HepG2 (cell line): ENCODE results near the gene CYB5A. TPM values are rescaled to one million over a fixed set of nuclear protein-coding genes. Genes with fewer than 3 reads are reported as not detected.

Experiments
- CENPT ChIP-seq: sonication (generic); formaldehyde crosslinking; IDR thresholded peaks from 2 replicates; pipeline ENCODE4 v1.8.0; 2022; ENCODE audit warnings: low read depth, mild to moderate bottlenecking, moderate library complexity, missing genetic modification reagents
- ELF3 ChIP-seq: IDR thresholded peaks from 2 replicates; pipeline ENCODE4 v1.6.1; 2016; ENCODE audit warnings: missing genetic modification reagents, missing compliant biosample characterization
- FOXK1 ChIP-seq: sonication (generic); formaldehyde crosslinking; IDR thresholded peaks from 2 replicates; pipeline ENCODE4 v1.4.0; 2020; ENCODE audit warnings: low read depth, missing genetic modification reagents, borderline replicate concordance
- FOXK2 ChIP-seq: fragments of 450-650 bp; IDR thresholded peaks from 2 replicates; pipeline ENCODE4 v1.6.1; 2016
- KDM2A ChIP-seq: sonication (generic); formaldehyde crosslinking; IDR thresholded peaks from 2 replicates; pipeline ENCODE4 v1.4.0; 2020; ENCODE audit warnings: low read depth, missing genetic modification reagents, borderline replicate concordance
- MTA1 ChIP-seq: sonication (generic); formaldehyde crosslinking; IDR thresholded peaks from 2 replicates; pipeline ENCODE4 v1.4.0; 2020; ENCODE audit warnings: missing genetic modification reagents, mild to moderate bottlenecking, borderline replicate concordance
- NFE2L1 ChIP-seq: sonication (generic); formaldehyde crosslinking; IDR thresholded peaks from 2 replicates; pipeline ENCODE4 v1.4.0; 2020; ENCODE audit warnings: missing genetic modification reagents, mild to moderate bottlenecking, borderline replicate concordance
- PHF21A ChIP-seq: sonication (generic); formaldehyde crosslinking; IDR thresholded peaks from 2 replicates; pipeline ENCODE4 v1.5.0; 2020; ENCODE audit warnings: mild to moderate bottlenecking, missing genetic modification reagents
- RAD21 ChIP-seq: fragments of 450-650 bp; formaldehyde crosslinking; IDR thresholded peaks from 2 replicates; pipeline ENCODE4 v1.5.0; 2020; ENCODE audit warnings: mild to moderate bottlenecking
- RARA ChIP-seq: IDR thresholded peaks from 2 replicates; pipeline ENCODE4 v1.6.1; 2016; ENCODE audit warnings: missing genetic modification reagents, missing compliant biosample characterization
- SKI ChIP-seq: fragments of 450-650 bp; IDR thresholded peaks from one replicate; pipeline ENCODE4 v1.6.1; 2018; ENCODE audit warnings: mild to moderate bottlenecking; ENCODE audit not compliant: partially characterized antibody
- SOX5 ChIP-seq: IDR thresholded peaks from 2 replicates; pipeline ENCODE4 v1.6.1; 2016; ENCODE audit warnings: borderline replicate concordance
- SP140L ChIP-seq: sonication (generic); formaldehyde crosslinking; IDR thresholded peaks from 2 replicates; pipeline ENCODE4 v1.4.0; 2020; ENCODE audit warnings: missing genetic modification reagents, borderline replicate concordance
- TAF1 ChIP-seq: sonication (generic); formaldehyde crosslinking; IDR thresholded peaks from 2 replicates; pipeline ENCODE4 v1.4.0; 2020; ENCODE audit warnings: missing genetic modification reagents
- WIZ ChIP-seq: sonication (generic); formaldehyde crosslinking; IDR thresholded peaks from 2 replicates; pipeline ENCODE4 v1.5.1; 2020; ENCODE audit warnings: mild to moderate bottlenecking, missing genetic modification reagents
- ZFP41 ChIP-seq: sonication (generic); formaldehyde crosslinking; IDR thresholded peaks from 2 replicates; pipeline ENCODE4 v1.4.0; 2020; ENCODE audit warnings: mild to moderate bottlenecking, missing genetic modification reagents, borderline replicate concordance
- ZNF10 ChIP-seq: sonication (generic); formaldehyde crosslinking; IDR thresholded peaks from 2 replicates; pipeline ENCODE4 v1.4.0; 2020; ENCODE audit warnings: mild to moderate bottlenecking, low read depth, missing genetic modification reagents, borderline replicate concordance
- ZNF143 ChIP-seq: sonication (generic); formaldehyde crosslinking; IDR thresholded peaks from 2 replicates; pipeline ENCODE4 v1.4.0; 2020; ENCODE audit warnings: missing genetic modification reagents
- ZNF224 ChIP-seq: sonication (generic); formaldehyde crosslinking; IDR thresholded peaks from 2 replicates; pipeline ENCODE4 v1.5.0; 2020; ENCODE audit warnings: mild to moderate bottlenecking, missing genetic modification reagents
- ZNF24 ChIP-seq: fragments of 450-650 bp; IDR thresholded peaks from 2 replicates; pipeline ENCODE4 v1.6.1; 2017; ENCODE audit warnings: antibody characterized with exemption, mild to moderate bottlenecking
- ZNF530 ChIP-seq: sonication (generic); formaldehyde crosslinking; IDR thresholded peaks from 2 replicates; pipeline ENCODE4 v1.5.0; 2020; ENCODE audit warnings: low read depth, mild to moderate bottlenecking, missing genetic modification reagents
- ZNF75D ChIP-seq: sonication (generic); formaldehyde crosslinking; IDR thresholded peaks from 2 replicates; pipeline ENCODE4 v1.8.1; 2023; ENCODE audit warnings: missing genetic modification reagents, mild to moderate bottlenecking, borderline replicate concordance
- polyA plus RNA-seq, 8 experiments: library from polyadenylated mRNA; depleted of rRNA in 3 of 8; stranded (reverse) in 7 of 8; unstranded in 1 of 8; fragments of >200 nt; fragmentation: Illumina TruSeq in 4 of 8; extraction: Trizol in 4 of 8; gene quantifications; 2 replicates each; pipeline versions ENCODE4 v1.2.1 to v1.2.3, GENCODE V29; 2011 to 2016; ENCODE audit warnings: low read depth in 4 of 8, missing spikeins in 1 of 8, mixed read lengths in 1 of 8; ENCODE audit not compliant: insufficient read depth in 1 of 8
- total RNA-seq, 5 experiments: library from RNA; depleted of rRNA; stranded (reverse); fragments of >200 nt; fragmentation: Illumina TruSeq; extraction: Trizol; gene quantifications; 2 replicates each; pipeline ENCODE4 v1.2.3, GENCODE V29; 2016; ENCODE audit warnings: low read depth in 1 of 5
- TF ChIP-seq, protein P1 (sequence below): sonication (generic); formaldehyde crosslinking; IDR thresholded peaks from 2 replicates; pipeline ENCODE4 v1.4.0; 2020; ENCODE audit warnings: missing genetic modification reagents, borderline replicate concordance
- TF ChIP-seq, protein P2 (sequence below): sonication (generic); formaldehyde crosslinking; IDR thresholded peaks from 2 replicates; pipeline ENCODE4 v1.5.1; 2020; ENCODE audit warnings: mild to moderate bottlenecking, missing genetic modification reagents, moderate library complexity
- TF ChIP-seq, protein P3 (sequence below): IDR thresholded peaks from 2 replicates; pipeline ENCODE4 v1.6.1; 2016; ENCODE audit warnings: low read depth, control low read depth

CYB5A gene
- total and polyA plus RNA-seq, 2 of the 13 experiments (the other 11 are each of a cell fraction or from before 2014, with no cell fraction given) = 215 to 356 TPM

DNA sequence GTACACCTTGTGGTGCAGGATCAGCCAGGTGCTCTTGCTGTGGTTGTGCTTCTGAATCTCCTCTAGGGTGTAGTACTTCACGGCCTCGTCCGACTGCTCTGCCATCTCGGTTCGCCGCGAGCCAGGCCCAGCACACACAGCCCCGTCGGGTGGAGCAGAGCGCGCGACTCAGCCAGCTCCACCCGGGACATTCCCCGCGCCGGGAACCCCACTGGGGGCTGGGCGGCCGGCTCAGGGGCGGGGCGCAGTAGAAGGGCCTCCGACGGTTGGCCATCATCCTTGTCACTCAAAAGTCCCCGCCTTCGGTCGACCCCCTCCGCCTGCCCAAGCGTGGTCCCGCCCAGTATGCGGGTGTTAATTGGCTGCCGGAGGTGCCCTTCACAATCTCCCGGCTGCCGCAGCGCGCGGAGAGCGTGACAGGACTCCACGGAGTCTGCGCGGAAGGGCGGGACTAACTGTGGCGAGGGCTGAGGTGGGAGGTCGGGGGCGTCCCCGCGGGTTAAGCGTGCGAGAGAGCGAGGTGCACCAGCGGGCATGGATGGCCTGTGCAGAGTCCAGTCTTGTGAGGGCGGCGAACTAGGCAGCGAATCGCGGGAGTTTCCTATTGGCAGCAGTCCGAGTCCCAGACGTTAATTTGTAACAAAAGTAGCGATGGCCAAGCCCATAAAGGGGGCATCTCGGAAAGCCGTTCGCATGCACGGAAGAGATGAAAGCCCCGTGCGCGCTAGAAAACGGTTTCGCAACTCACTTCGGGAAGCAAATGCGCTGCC lies at the start of gene CYB5A (continued):
- TF ChIP-seq, protein P1, sequence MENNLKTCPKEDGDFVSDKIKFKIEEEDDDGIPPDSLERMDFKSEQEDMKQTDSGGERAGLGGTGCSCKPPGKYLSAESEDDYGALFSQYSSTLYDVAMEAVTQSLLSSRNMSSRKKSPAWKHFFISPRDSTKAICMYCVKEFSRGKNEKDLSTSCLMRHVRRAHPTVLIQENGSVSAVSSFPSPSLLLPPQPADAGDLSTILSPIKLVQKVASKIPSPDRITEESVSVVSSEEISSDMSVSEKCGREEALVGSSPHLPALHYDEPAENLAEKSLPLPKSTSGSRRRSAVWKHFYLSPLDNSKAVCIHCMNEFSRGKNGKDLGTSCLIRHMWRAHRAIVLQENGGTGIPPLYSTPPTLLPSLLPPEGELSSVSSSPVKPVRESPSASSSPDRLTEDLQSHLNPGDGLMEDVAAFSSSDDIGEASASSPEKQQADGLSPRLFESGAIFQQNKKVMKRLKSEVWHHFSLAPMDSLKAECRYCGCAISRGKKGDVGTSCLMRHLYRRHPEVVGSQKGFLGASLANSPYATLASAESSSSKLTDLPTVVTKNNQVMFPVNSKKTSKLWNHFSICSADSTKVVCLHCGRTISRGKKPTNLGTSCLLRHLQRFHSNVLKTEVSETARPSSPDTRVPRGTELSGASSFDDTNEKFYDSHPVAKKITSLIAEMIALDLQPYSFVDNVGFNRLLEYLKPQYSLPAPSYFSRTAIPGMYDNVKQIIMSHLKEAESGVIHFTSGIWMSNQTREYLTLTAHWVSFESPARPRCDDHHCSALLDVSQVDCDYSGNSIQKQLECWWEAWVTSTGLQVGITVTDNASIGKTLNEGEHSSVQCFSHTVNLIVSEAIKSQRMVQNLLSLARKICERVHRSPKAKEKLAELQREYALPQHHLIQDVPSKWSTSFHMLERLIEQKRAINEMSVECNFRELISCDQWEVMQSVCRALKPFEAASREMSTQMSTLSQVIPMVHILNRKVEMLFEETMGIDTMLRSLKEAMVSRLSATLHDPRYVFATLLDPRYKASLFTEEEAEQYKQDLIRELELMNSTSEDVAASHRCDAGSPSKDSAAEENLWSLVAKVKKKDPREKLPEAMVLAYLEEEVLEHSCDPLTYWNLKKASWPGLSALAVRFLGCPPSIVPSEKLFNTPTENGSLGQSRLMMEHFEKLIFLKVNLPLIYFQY (CRISPR knock-in tag) = no peak
- TF ChIP-seq PHF21A = peak; percentile 96
- TF ChIP-seq ZNF24 = no peak
- no peak for TF ChIP-seq CENPT (CRISPR knock-in tag)
- peak; percentile 86; the same call in 1 of the 2 replicates for TF ChIP-seq WIZ (CRISPR knock-in tag)
- no peak for TF ChIP-seq ZNF10
- TF ChIP-seq ZNF224 (CRISPR knock-in tag) = no peak
- peak; percentile 90 for TF ChIP-seq RARA (CRISPR knock-in tag)
- TF ChIP-seq ZNF530 (CRISPR knock-in tag) = no peak
- TF ChIP-seq TAF1 (CRISPR knock-in tag) = peak; percentile 77
- TF ChIP-seq, protein P2, sequence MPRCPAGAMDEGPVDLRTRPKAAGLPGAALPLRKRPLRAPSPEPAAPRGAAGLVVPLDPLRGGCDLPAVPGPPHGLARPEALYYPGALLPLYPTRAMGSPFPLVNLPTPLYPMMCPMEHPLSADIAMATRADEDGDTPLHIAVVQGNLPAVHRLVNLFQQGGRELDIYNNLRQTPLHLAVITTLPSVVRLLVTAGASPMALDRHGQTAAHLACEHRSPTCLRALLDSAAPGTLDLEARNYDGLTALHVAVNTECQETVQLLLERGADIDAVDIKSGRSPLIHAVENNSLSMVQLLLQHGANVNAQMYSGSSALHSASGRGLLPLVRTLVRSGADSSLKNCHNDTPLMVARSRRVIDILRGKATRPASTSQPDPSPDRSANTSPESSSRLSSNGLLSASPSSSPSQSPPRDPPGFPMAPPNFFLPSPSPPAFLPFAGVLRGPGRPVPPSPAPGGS (CRISPR knock-in tag) = peak; percentile 90
- no peak for TF ChIP-seq SKI
- TF ChIP-seq, protein P3, sequence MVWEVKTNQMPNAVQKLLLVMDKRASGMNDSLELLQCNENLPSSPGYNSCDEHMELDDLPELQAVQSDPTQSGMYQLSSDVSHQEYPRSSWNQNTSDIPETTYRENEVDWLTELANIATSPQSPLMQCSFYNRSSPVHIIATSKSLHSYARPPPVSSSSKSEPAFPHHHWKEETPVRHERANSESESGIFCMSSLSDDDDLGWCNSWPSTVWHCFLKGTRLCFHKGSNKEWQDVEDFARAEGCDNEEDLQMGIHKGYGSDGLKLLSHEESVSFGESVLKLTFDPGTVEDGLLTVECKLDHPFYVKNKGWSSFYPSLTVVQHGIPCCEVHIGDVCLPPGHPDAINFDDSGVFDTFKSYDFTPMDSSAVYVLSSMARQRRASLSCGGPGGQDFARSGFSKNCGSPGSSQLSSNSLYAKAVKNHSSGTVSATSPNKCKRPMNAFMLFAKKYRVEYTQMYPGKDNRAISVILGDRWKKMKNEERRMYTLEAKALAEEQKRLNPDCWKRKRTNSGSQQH (CRISPR knock-in tag) = no peak; the same call in 1 of the 2 replicates
- TF ChIP-seq ELF3 = peak; percentile 80; the same call in 1 of the 2 replicates
- no peak for TF ChIP-seq ZFP41
- TF ChIP-seq MTA1 (CRISPR knock-in tag) = no peak
- 0 out of 2 replicates have a peak, but pooled peaks have one; percentile 28 for TF ChIP-seq SP140L (CRISPR knock-in tag)
- TF ChIP-seq RAD21 (CRISPR knock-in tag) = 0 out of 2 replicates have a peak, but pooled peaks have one; percentile 32
- TF ChIP-seq KDM2A = peak; percentile 80
- TF ChIP-seq FOXK2 = no peak
- TF ChIP-seq ZNF143 (CRISPR knock-in tag) = peak; percentile 68; the same call in 1 of the 2 replicates
- TF ChIP-seq ZNF75D (CRISPR knock-in tag) = no peak
- TF ChIP-seq SOX5 (CRISPR knock-in tag) = peak; percentile 77; the same call in 1 of the 2 replicates
- TF ChIP-seq NFE2L1 (CRISPR knock-in tag) = no peak
- peak; percentile 56; the same call in 1 of the 2 replicates for TF ChIP-seq FOXK1 (CRISPR knock-in tag)
